HEK293 (cell line): ENCODE data around the gene RNF224.

Experiments
- GLIS2 ChIP-seq: fragments of 450-650 bp; formaldehyde crosslinking; IDR thresholded peaks from 2 replicates; pipeline ENCODE4 v1.5.1; 2016; ENCODE audit warnings: missing biosample characterization, missing genetic modification characterization
- KLF1 ChIP-seq: fragments of 450-650 bp; formaldehyde crosslinking; IDR thresholded peaks from 2 replicates; pipeline ENCODE4 v1.5.1; 2016; ENCODE audit warnings: missing biosample characterization, missing genetic modification characterization
- KLF8 ChIP-seq: fragments of 450-650 bp; formaldehyde crosslinking; IDR thresholded peaks from 2 replicates; pipeline ENCODE4 v1.5.1; 2016; ENCODE audit warnings: missing biosample characterization, missing genetic modification characterization
- SALL2 ChIP-seq: fragments of 450-650 bp; formaldehyde crosslinking; IDR thresholded peaks from 2 replicates; pipeline ENCODE4 v1.5.0; 2017; ENCODE audit warnings: missing biosample characterization, mild to moderate bottlenecking, missing genetic modification characterization, borderline replicate concordance
- ZBTB10 ChIP-seq: fragments of 450-650 bp; formaldehyde crosslinking; IDR thresholded peaks from 2 replicates; pipeline ENCODE4 v1.5.1; 2016; ENCODE audit warnings: missing biosample characterization, missing genetic modification characterization
- ZBTB20 ChIP-seq: fragments of 450-650 bp; formaldehyde crosslinking; IDR thresholded peaks from 2 replicates; pipeline ENCODE4 v1.5.1; 2016; ENCODE audit warnings: missing biosample characterization, missing genetic modification characterization
- ZBTB7A ChIP-seq: fragments of 450-650 bp; formaldehyde crosslinking; IDR thresholded peaks from 2 replicates; pipeline ENCODE4 v1.5.1; 2016; ENCODE audit warnings: low read depth, missing biosample characterization, missing genetic modification characterization
- ZNF121 ChIP-seq: fragments of 450-650 bp; formaldehyde crosslinking; IDR thresholded peaks from 2 replicates; pipeline ENCODE4 v1.5.1; 2016; ENCODE audit warnings: missing biosample characterization, missing genetic modification characterization
- ZNF133 ChIP-seq: fragments of 450-650 bp; formaldehyde crosslinking; IDR thresholded peaks from 2 replicates; pipeline ENCODE4 v1.5.1; 2016; ENCODE audit warnings: missing biosample characterization, missing genetic modification characterization
- ZNF169 ChIP-seq: fragments of 450-650 bp; formaldehyde crosslinking; IDR thresholded peaks from 2 replicates; pipeline ENCODE4 v1.5.1; 2016; ENCODE audit warnings: missing biosample characterization, missing genetic modification characterization
- ZNF174 ChIP-seq: fragments of 450-650 bp; formaldehyde crosslinking; IDR thresholded peaks from 2 replicates; pipeline ENCODE4 v1.5.0; 2017; ENCODE audit warnings: missing biosample characterization, mild to moderate bottlenecking, missing genetic modification characterization
- ZNF211 ChIP-seq: fragments of 450-650 bp; formaldehyde crosslinking; IDR thresholded peaks from 2 replicates; pipeline ENCODE4 v1.5.1; 2016; ENCODE audit warnings: low read depth, missing biosample characterization, missing genetic modification characterization
- ZNF214 ChIP-seq: fragments of 450-650 bp; formaldehyde crosslinking; IDR thresholded peaks from 2 replicates; pipeline ENCODE4 v1.5.1; 2017; ENCODE audit warnings: missing biosample characterization, mild to moderate bottlenecking, missing genetic modification characterization, borderline replicate concordance
- ZNF221 ChIP-seq: fragments of 450-650 bp; formaldehyde crosslinking; IDR thresholded peaks from 2 replicates; pipeline ENCODE4 v1.5.1; 2017; ENCODE audit warnings: missing biosample characterization, missing genetic modification characterization, borderline replicate concordance
- ZNF292 ChIP-seq: fragments of 450-650 bp; formaldehyde crosslinking; IDR thresholded peaks from 2 replicates; pipeline ENCODE4 v1.5.1; 2016; ENCODE audit warnings: low read depth, missing biosample characterization, missing genetic modification characterization, borderline replicate concordance
- ZNF350 ChIP-seq: fragments of 450-650 bp; formaldehyde crosslinking; IDR thresholded peaks from 2 replicates; pipeline ENCODE4 v1.5.0; 2017; ENCODE audit warnings: missing biosample characterization, mild to moderate bottlenecking, missing genetic modification characterization
- ZNF404 ChIP-seq: fragments of 450-650 bp; formaldehyde crosslinking; IDR thresholded peaks from 2 replicates; pipeline ENCODE4 v1.5.1; 2017; ENCODE audit warnings: missing biosample characterization, missing genetic modification characterization
- ZNF449 ChIP-seq: fragments of 450-650 bp; formaldehyde crosslinking; IDR thresholded peaks from 2 replicates; pipeline ENCODE4 v1.5.1; 2017; ENCODE audit warnings: missing biosample characterization, mild to moderate bottlenecking, missing genetic modification characterization, moderate library complexity
- ZNF530 ChIP-seq: fragments of 450-650 bp; formaldehyde crosslinking; IDR thresholded peaks from 2 replicates; pipeline ENCODE4 v1.5.1; 2016; ENCODE audit warnings: low read depth, missing biosample characterization, missing genetic modification characterization
- ZNF558 ChIP-seq: fragments of 450-650 bp; formaldehyde crosslinking; IDR thresholded peaks from 2 replicates; pipeline ENCODE4 v1.5.1; 2016; ENCODE audit warnings: missing biosample characterization, missing genetic modification characterization
- ZNF571 ChIP-seq: fragments of 450-650 bp; formaldehyde crosslinking; IDR thresholded peaks from 2 replicates; pipeline ENCODE4 v1.5.0; 2017; ENCODE audit warnings: missing biosample characterization, missing genetic modification characterization
- ZNF645 ChIP-seq: fragments of 450-650 bp; formaldehyde crosslinking; IDR thresholded peaks from 2 replicates; pipeline ENCODE4; 2016; ENCODE audit warnings: missing biosample characterization, missing genetic modification characterization
- ZNF843 ChIP-seq: fragments of 450-650 bp; formaldehyde crosslinking; IDR thresholded peaks from 2 replicates; pipeline ENCODE4 v1.5.1; 2016; ENCODE audit warnings: missing biosample characterization, missing genetic modification characterization
- ZSCAN30 ChIP-seq: fragments of 450-650 bp; IDR thresholded peaks from 2 replicates; pipeline ENCODE4 v1.5.1; 2018; ENCODE audit warnings: missing biosample characterization, mild to moderate bottlenecking, missing genetic modification characterization, moderate library complexity
- ZSCAN4 ChIP-seq: fragments of 450-650 bp; formaldehyde crosslinking; IDR thresholded peaks from 2 replicates; pipeline ENCODE4 v1.5.1; 2017; ENCODE audit warnings: missing biosample characterization, missing genetic modification characterization
- TF ChIP-seq, protein P1 (sequence below): fragments of 450-650 bp; formaldehyde crosslinking; IDR thresholded peaks from 2 replicates; pipeline ENCODE4 v1.5.1; 2016; ENCODE audit warnings: missing biosample characterization, missing genetic modification characterization

RNF224 gene

GRCh38 chr9:137236238-137236935, 9.1 kb downstream of the RNF224 start (continued):
- TF ChIP-seq ZBTB10 (tag by site-specific recombination) (peak; percentile 90), ZNF174 (no peak), ZSCAN30 (tag by site-specific recombination) (peak; percentile 77), ZNF558 (no peak), ZNF211 (tag by site-specific recombination) (no peak), GLIS2 (peak; percentile 86; the same call in 1 of the 2 replicates), KLF1 (tag by site-specific recombination) (peak; percentile 68), ZNF214 (tag by site-specific recombination) (no peak), KLF8 (peak; percentile 84), ZNF221 (tag by site-specific recombination) (no peak), ZNF645 (tag by site-specific recombination) (0 out of 2 replicates have a peak, but pooled peaks have one; percentile 22), ZNF121 (no peak), ZNF843 (tag by site-specific recombination) (0 out of 2 replicates have a peak, but pooled peaks have one; percentile 18), SALL2 (tag by site-specific recombination) (no peak), ZSCAN4 (tag by site-specific recombination) (no peak), ZNF133 (tag by site-specific recombination) (no peak), ZNF571 (tag by site-specific recombination) (no peak), ZNF292 (tag by site-specific recombination) (no peak), ZNF530 (tag by site-specific recombination) (no peak), ZBTB7A (tag by site-specific recombination) (0 out of 2 replicates have a peak, but pooled peaks have one; percentile 13), ZNF169 (tag by site-specific recombination) (no peak), ZNF449 (tag by site-specific recombination) (peak; percentile 49; the same call in 1 of the 2 replicates), ZNF350 (tag by site-specific recombination) (no peak), ZNF404 (tag by site-specific recombination) (no peak), ZBTB20 (tag by site-specific recombination) (peak; percentile 35; the same call in 1 of the 2 replicates)
- TF ChIP-seq, protein P1, sequence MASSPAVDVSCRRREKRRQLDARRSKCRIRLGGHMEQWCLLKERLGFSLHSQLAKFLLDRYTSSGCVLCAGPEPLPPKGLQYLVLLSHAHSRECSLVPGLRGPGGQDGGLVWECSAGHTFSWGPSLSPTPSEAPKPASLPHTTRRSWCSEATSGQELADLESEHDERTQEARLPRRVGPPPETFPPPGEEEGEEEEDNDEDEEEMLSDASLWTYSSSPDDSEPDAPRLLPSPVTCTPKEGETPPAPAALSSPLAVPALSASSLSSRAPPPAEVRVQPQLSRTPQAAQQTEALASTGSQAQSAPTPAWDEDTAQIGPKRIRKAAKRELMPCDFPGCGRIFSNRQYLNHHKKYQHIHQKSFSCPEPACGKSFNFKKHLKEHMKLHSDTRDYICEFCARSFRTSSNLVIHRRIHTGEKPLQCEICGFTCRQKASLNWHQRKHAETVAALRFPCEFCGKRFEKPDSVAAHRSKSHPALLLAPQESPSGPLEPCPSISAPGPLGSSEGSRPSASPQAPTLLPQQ (tag by site-specific recombination): peak; percentile 67; the same call in 1 of the 2 replicates
